Heart left ventricle (tissue), 13 donors: Measurements from ENCODE around the gene PPP4R2.

Experiments used
- POLR2A ChIP-seq, 2 donors: fragments of 450-650 bp; IDR thresholded peaks; one replicate each; pipeline ENCODE4 v1.6.1; 2017; ENCODE audit warnings: antibody characterized with exemption in 2 of 2, mild to moderate bottlenecking in 2 of 2, moderate library complexity in 2 of 2
- TF ChIP-seq, protein P1 (sequence below), 12 donors: fragments of 200-600 bp; sonication (generic) in 4 of 12; IDR thresholded peaks; one replicate each; pipeline versions ENCODE4 v1.5.0 to v1.8.0; 2018 to 2022; ENCODE audit warnings: antibody characterized with exemption in 12 of 12, mild to moderate bottlenecking in 5 of 12
- donor health status: ischemic (EF 13 %, LVEDD 7.1; RV severe dilation, severe dysfunction).
- donor health status: DM: no; HTN: yes; CAD: no.
- donor health status: DM: no; HTN: no; CAD: no.
- donor health status: ischemic (EF 25% LVEDD 6.9; RV normal size, moderate dysfunction).
- donor health status: ischemic (EF 25% LVEDD 5.7; RV mildly dilated, moderate dysfunction).
- donor health status: ischemic (EF 35%, LVEDD 5.7; RV mildly dilated, moderate dysfunction).
- donor health status: nonischemic (EF 11% LVEDD 7.7; RV severe dilation, severe dysfunction).
- donor health status: DM: yes; HTN: yes; CAD: no.
- donor health status: PGD.
- donor health status: ischemic (EF 29% LVEDD 5.4; RV normal size, mild dysfunction).
- donor health status: nonischemic (EF 23%, LVEDD 6.1; RV moderate dilation, normal function).

DNA sequence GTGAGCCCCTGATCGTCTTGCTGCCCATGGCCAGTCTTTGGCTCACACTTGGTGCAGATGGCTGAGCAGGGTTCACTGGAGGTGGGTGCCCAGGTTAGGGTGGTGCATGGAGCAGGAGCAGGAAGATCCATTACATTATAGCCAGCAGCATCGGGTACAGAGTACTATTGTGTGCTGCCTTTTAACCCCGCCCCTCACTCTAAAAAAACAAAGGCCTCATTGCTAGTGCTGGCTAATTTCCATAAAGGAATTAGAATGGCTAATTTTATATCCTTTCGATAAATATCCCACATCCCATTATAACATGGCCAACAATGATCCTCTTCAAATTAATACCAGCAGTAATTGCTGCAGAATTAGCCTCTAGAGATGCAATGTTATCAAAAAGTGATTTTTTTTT, 45.8 kb upstream of the PPP4R2 start:
- TF ChIP-seq, protein P1, sequence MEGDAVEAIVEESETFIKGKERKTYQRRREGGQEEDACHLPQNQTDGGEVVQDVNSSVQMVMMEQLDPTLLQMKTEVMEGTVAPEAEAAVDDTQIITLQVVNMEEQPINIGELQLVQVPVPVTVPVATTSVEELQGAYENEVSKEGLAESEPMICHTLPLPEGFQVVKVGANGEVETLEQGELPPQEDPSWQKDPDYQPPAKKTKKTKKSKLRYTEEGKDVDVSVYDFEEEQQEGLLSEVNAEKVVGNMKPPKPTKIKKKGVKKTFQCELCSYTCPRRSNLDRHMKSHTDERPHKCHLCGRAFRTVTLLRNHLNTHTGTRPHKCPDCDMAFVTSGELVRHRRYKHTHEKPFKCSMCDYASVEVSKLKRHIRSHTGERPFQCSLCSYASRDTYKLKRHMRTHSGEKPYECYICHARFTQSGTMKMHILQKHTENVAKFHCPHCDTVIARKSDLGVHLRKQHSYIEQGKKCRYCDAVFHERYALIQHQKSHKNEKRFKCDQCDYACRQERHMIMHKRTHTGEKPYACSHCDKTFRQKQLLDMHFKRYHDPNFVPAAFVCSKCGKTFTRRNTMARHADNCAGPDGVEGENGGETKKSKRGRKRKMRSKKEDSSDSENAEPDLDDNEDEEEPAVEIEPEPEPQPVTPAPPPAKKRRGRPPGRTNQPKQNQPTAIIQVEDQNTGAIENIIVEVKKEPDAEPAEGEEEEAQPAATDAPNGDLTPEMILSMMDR (IDR thresholded peaks at IDR 0.05): no peak
- TF ChIP-seq POLR2A (IDR thresholded peaks at IDR 0.05): no peak
